Measurements from ENCODE around the gene PRR20D.

GRCh38 chr13:57123681-57124080, 36.8 kb upstream of the PRR20D start:
- TF ChIP-seq, protein P1, sequence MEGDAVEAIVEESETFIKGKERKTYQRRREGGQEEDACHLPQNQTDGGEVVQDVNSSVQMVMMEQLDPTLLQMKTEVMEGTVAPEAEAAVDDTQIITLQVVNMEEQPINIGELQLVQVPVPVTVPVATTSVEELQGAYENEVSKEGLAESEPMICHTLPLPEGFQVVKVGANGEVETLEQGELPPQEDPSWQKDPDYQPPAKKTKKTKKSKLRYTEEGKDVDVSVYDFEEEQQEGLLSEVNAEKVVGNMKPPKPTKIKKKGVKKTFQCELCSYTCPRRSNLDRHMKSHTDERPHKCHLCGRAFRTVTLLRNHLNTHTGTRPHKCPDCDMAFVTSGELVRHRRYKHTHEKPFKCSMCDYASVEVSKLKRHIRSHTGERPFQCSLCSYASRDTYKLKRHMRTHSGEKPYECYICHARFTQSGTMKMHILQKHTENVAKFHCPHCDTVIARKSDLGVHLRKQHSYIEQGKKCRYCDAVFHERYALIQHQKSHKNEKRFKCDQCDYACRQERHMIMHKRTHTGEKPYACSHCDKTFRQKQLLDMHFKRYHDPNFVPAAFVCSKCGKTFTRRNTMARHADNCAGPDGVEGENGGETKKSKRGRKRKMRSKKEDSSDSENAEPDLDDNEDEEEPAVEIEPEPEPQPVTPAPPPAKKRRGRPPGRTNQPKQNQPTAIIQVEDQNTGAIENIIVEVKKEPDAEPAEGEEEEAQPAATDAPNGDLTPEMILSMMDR (IDR thresholded peaks at IDR 0.05) = no peak
- TF ChIP-seq POLR2A (IDR thresholded peaks at IDR 0.05) (no peak), POLR2AphosphoS5 (IDR thresholded peaks at IDR 0.05; ENCODE audit: insufficient read depth in 1 of 2, low read depth in 1 of 2) (no peak)
